Thyroid gland (tissue), 4 donors: ENCODE measurements around the gene CXCL6. TPM values are rescaled to one million over a fixed set of nuclear protein-coding genes. Genes with fewer than 3 reads are reported as not detected.

Experiments
- DNase-seq, 2 donors: peaks; one replicate each; pipeline ENCODE4 v3.0.0-alpha.2; 2019
- H3K27ac ChIP-seq, 3 donors: fragments of 200-600 bp; sonication (generic); 1 replicate in 2 of 3; 2 replicates in 1 of 3; pipeline ENCODE4 v1.5.1; 2016 to 2019; ENCODE audit warnings: mild to moderate bottlenecking in 1 of 3, moderate library complexity in 1 of 3
- H3K27me3 ChIP-seq: fragments of 200-600 bp; sonication (generic); one replicate; pipeline ENCODE4 v1.5.1; 2019
- H3K36me3 ChIP-seq, 2 donors: fragments of 200-600 bp; sonication (generic); one replicate each; pipeline ENCODE4 v1.5.1; 2016 to 2019
- H3K4me1 ChIP-seq, 2 donors: fragments of 200-600 bp; sonication (generic); one replicate each; pipeline ENCODE4 v1.5.1; 2017 to 2019
- H3K4me3 ChIP-seq, 3 donors: fragments of 200-600 bp; sonication (generic); replicated peaks in 1 of 3; 1 replicate in 2 of 3; 2 replicates in 1 of 3; pipeline ENCODE4 v1.5.1; 2016; ENCODE audit warnings: mild to moderate bottlenecking in 1 of 3
- H3K9me3 ChIP-seq: fragments of 200-600 bp; sonication (generic); one replicate; pipeline ENCODE4 v1.5.1; 2017
- POLR2A ChIP-seq, 2 donors: fragments of 450-650 bp; IDR thresholded peaks; one replicate each; pipeline ENCODE4 v1.6.1; 2017; ENCODE audit warnings: antibody characterized with exemption in 2 of 2, mild to moderate bottlenecking in 2 of 2, moderate library complexity in 1 of 2
- WGBS, 2 donors: methylation state at CpG; one replicate each; pipeline ENCODE4 v1.1.5; 2017; 5-methylcytosine and 5-hydroxymethylcytosine counted together
- intact Hi-C: fragments of 100-400 bp; cut with DNase I; formaldehyde crosslinking; loops from one replicate; pipeline ENCODE4 v1.15.1; 2023
- total RNA-seq, 4 donors: library from RNA; depleted of rRNA; stranded (reverse); fragments of >200 nt; gene quantifications; one replicate each; pipeline ENCODE4 v1.2.3, GENCODE V29; 2016
- TF ChIP-seq, protein P1 (sequence below), 6 experiments: fragments of 200-600 bp in 3 of 6; fragments of 450-650 bp in 3 of 6; sonication (generic) in 3 of 6; IDR thresholded peaks; one replicate each; pipeline ENCODE4 v1.5.1; 2016 to 2019; ENCODE audit warnings: antibody characterized with exemption in 6 of 6, mild to moderate bottlenecking in 2 of 6, inconsistent platforms in 1 of 6, moderate library complexity in 1 of 6

The CXCL6 gene
- total RNA-seq, 4 donors from 2014 or later, result not detected

DNA sequence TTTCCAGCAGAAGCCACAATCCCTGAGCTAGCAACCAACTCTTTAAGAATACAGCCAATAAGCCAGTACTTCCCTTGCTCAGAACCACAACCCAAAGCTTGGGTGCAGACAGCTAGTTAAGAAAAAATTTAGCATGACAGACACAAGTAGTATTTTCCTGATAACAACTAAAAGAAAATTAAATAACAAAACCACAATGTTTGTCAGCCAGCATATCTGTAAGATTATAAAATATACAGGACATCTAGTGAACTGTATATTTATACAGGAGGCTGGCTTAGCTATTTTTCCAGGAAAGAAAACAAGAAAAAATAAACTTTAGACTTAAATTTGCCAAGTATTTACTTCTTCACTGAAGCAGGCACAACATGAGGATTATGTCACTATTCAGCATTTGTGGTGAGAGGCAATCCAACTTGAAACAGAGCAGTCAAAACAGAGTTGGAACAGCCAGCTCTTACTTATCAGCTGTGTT, 23.2 kb downstream of the CXCL6 start:
- Histone ChIP-seq H3K4me3 (no peak overlapping the region), H3K9me3 (no peaks in the 10 kb centered on the region), H3K36me3 (no peaks in the 10 kb centered on the region), H3K27ac (peak overlapping the region in 1 of 3 donors; percentile 46), H3K27me3 (no peaks in the 10 kb centered on the region), H3K4me1 (peaks cover 7 to 9% of the 10 kb centered on the region in 2 donors)
- no peak for DNase-seq
- intact Hi-C loops, result no loop called here
- TF ChIP-seq, protein P1, sequence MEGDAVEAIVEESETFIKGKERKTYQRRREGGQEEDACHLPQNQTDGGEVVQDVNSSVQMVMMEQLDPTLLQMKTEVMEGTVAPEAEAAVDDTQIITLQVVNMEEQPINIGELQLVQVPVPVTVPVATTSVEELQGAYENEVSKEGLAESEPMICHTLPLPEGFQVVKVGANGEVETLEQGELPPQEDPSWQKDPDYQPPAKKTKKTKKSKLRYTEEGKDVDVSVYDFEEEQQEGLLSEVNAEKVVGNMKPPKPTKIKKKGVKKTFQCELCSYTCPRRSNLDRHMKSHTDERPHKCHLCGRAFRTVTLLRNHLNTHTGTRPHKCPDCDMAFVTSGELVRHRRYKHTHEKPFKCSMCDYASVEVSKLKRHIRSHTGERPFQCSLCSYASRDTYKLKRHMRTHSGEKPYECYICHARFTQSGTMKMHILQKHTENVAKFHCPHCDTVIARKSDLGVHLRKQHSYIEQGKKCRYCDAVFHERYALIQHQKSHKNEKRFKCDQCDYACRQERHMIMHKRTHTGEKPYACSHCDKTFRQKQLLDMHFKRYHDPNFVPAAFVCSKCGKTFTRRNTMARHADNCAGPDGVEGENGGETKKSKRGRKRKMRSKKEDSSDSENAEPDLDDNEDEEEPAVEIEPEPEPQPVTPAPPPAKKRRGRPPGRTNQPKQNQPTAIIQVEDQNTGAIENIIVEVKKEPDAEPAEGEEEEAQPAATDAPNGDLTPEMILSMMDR (IDR thresholded peaks at IDR 0.05), result no peak
- TF ChIP-seq POLR2A (IDR thresholded peaks at IDR 0.05), result no peak

DNA sequence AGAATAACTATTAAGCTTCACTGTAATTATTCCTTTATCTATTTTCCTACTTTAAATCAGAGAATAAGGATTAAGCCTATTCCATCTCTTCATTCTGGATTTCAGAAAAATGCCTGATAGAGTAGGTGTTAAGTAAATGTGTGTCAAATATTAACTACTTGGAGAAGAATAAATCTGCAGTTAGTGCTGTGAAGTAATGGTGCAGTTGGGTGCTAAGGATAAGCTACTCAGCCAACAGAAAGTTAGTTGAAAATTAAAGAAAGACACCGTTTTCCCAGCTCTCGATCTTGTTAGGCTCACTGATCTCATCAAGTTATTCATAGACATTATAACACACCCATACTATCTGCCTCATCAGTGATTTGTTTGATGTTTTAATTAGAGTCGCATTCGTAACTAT, 23.7 kb downstream of the CXCL6 start:
- Histone ChIP-seq H3K27me3 (no peaks in the 10 kb centered on the region), H3K4me1 (peaks cover 7 to 9% of the 10 kb centered on the region in 2 donors), H3K27ac (no peak overlapping the region), H3K9me3 (no peaks in the 10 kb centered on the region), H3K36me3 (no peaks in the 10 kb centered on the region), H3K4me3 (no peak overlapping the region)
- intact Hi-C loops, result no loop called here
- DNase-seq, result no peak
- 67 to 69% methylated on average over 4 of the region's 4 CpGs for WGBS, 2 donors
- TF ChIP-seq POLR2A (IDR thresholded peaks at IDR 0.05), result no peak
- TF ChIP-seq, protein P1 (IDR thresholded peaks at IDR 0.05), result no peak

DNA sequence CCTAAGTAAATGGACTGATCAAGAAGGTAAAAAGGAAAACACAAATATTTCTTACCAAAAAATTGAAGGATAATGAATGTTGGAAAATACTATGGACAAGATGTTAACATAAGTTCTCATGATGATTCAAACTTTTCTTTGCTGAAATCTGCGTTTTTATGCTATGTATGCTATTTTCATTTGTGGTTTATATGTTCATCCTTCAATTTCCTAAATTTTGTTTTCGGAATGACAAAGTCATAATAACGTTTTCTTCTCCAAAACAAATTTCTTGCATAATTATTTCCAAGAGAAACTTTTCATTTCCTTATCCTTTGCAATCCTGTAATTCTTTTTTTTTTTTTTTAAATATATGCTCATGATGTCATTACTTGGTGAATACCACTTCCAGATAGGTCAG, 24.4 kb downstream of the CXCL6 start:
- DNase-seq, result no peak

DNA sequence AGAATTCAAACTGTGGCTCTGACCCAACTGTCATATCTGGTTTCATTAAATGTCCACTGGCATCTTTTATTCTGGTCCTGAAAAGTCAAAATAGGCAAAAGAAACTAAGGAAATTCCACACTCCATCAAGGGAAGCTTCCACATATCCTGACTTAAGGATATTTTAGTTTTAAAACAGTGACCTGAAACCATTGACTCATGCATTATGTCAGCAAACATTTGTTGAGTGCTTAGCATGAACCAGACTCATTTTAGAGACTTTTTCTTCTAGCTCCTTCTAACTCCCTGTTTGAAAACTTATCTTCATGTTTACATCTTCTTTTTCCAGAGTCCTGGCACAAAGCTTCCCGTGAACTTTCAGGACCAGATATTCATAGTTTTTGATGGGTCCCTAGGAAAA, 25.8 kb downstream of the CXCL6 start:
- intact Hi-C loops, result no loop called here
- no peak for DNase-seq
- Histone ChIP-seq H3K4me1 (peaks cover 7 to 9% of the 10 kb centered on the region in 2 donors), H3K27ac (no peak overlapping the region), H3K27me3 (no peaks in the 10 kb centered on the region), H3K9me3 (no peaks in the 10 kb centered on the region), H3K36me3 (no peaks in the 10 kb centered on the region), H3K4me3 (no peak overlapping the region)
- WGBS, 2 donors, result 96 to 98% methylated on average over 1 of the region's 1 CpG
- TF ChIP-seq, protein P1 (IDR thresholded peaks at IDR 0.05), result no peak
- TF ChIP-seq POLR2A (IDR thresholded peaks at IDR 0.05), result no peak

More for the DNA sequence above, 24.4 kb downstream of the CXCL6 start:
- WGBS, 2 donors, result 84 to 85% methylated on average over 3 of the region's 3 CpGs
- no peak overlapping the region for H3K4me3 ChIP-seq
- no peak for TF ChIP-seq POLR2A (IDR thresholded peaks at IDR 0.05)
- TF ChIP-seq, protein P1 (IDR thresholded peaks at IDR 0.05), result no peak
- H3K27me3 ChIP-seq, result no peaks in the 10 kb centered on the region
- H3K9me3 ChIP-seq, result no peaks in the 10 kb centered on the region
- intact Hi-C loops, result no loop called here
- no peaks in the 10 kb centered on the region for H3K36me3 ChIP-seq
- H3K27ac ChIP-seq, result no peak overlapping the region
- H3K4me1 ChIP-seq, result peaks cover 7 to 9% of the 10 kb centered on the region in 2 donors

DNA sequence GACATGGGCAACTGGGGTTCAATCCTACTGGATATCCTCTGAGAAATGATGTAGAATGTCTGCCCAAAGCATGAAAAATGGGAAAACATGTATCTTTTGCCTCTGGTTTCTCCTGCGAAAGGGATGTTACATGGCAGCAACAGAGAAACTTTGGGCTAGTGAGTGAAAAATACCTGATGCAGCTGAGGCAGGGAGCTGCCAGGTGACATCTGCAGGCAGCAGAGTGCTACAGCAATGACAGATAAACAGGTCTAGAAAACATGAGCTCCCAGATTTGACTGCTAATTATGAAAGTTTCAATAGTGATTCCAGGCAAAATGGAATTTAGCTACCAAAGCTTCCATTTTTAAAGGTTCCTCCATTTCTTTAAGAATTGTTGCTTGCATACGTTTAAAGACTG, 27.9 kb downstream of the CXCL6 start:
- TF ChIP-seq POLR2A (IDR thresholded peaks at IDR 0.05), result no peak
- TF ChIP-seq, protein P1 (IDR thresholded peaks at IDR 0.05), result peak in 5 of 6 experiments; percentile 14 to 60 (median 54)
- intact Hi-C loops, result no loop called here
- H3K36me3 ChIP-seq, result no peaks in the 10 kb centered on the region
- H3K27me3 ChIP-seq, result no peaks in the 10 kb centered on the region
- H3K9me3 ChIP-seq, result no peaks in the 10 kb centered on the region
- H3K27ac ChIP-seq, result no peak overlapping the region
- DNase-seq, result peak; percentile 19 to 33
- 59 to 64% methylated on average over 2 of the region's 2 CpGs for WGBS, 2 donors
- peaks cover 5 to 7% of the 10 kb centered on the region in 2 donors for H3K4me1 ChIP-seq
- no peak overlapping the region for H3K4me3 ChIP-seq
